HG02588 (cell line): Measurements from ENCODE around the gene TGOLN2.

Source experiments
- ATAC-seq: cut with Tn5 transposase; IDR thresholded peaks from one replicate; pipeline ENCODE4 v1.9.1; 2021; ENCODE audit warnings: mild to moderate bottlenecking, moderate library complexity; ENCODE audit not compliant: unreplicated experiment

The TGOLN2 gene

DNA sequence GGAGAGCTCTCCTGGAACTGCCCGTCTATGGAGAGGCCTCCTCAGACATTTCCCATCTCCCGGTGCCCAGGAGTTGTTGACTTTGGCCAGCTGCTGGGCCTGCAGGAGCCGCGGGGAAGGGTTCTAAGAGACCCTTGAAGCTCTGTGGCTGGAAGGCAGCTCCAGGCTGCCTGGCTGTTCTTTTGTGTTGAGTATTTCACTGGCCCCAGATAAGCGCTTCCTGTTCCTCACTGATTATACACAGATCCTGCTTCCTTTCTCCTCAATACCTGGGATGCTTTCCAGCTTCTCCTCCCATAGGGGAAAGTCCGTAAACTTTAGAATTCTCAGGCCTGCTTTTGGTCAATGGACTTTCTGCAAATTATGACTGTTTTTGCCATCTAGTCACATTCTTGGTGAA lies 57.8 kb downstream of the TGOLN2 start:
- no peak for ATAC-seq
